GM19043 (cell line): Measurements from ENCODE around the gene PHF13.

Experiments used
- ATAC-seq: cut with Tn5 transposase; IDR thresholded peaks from one replicate; pipeline ENCODE4 v1.9.1; 2021; ENCODE audit warnings: low read depth; ENCODE audit not compliant: unreplicated experiment

Gene PHF13

GRCh38 chr1:6601049-6601922 lies 12.2 kb upstream of the PHF13 start:
- ATAC-seq, result no peak

DNA sequence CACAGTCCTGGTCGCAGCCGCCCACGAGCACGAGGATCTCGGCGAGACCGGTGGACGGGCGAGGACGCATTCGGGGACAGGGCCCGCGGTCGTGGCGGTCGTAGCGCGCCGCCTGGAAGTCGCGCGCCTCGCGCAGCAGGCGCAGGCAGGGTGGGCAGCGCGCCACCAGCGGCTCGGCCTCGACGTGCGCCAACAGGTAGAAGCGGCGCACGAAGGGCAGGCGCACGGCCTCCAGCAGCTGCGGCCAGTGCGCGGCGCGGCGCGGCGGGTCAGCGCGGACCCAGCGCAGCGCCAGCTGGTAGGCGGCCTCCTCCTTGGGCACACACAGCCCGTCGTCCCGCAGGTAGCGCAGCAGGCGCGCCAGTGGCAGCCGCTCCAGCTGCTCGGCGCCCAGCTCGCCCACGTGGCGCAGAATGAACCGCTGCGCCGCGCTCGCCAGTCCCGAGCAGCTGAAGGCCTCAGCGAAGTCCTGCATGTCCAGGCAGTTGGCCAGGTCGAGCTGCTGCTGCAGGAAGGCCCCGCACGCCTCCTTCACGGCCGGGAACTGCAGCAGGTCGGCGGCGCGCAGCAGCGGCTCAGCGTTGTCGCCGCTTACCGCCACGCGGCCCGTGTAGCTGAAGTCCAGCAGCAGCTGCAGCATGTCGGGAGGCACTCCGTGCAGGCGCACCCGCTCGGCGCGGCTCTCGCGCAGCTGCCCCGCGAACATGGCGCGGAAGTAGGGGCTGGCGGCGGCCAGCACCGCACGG lies 11.4 kb upstream of the PHF13 start:
- peak; percentile 27 for ATAC-seq

- ATAC-seq, result peak; percentile 42
Measured at GRCh38 chr1:6602669-6603237, 10.8 kb upstream of the PHF13 start, which contains the start of gene KLHL21. Gene KLHL21 (minus strand): TSS chr1:6602869. CDS start chr1:6602817, 52 bp downstream.

DNA sequence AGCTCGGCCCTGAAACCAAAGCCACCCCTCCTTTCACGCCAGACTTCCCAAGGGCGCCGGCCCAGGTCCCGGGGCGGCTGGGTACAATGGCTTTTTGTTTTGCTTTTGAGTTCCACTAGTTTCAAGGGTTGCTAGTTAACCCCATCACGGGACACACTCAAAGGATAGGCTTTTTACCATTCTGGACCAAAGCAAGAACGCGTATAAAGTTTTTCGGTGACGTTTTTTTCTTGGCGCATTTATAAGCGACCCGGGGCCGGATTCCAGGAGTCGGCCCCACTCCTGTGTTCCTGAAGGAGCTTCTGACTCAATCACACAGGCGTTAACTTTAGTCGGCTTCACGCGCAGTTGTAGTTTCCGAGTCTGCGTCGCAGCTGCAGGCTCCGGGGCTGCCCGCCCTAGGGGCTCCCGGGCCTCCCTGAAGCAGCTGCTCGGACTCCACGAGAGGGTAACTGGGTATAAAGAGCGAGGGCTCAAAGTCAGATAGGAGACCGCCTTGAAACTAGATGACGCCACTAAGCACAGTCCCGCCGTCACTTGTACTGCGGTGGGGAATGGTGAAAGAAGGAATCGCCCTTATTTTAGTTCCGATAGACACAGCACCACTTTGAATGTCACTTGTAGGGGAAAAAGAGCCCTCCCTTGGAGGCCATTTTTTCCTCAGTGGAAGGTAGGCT lies 10.2 kb upstream of the PHF13 start:
- peak; percentile 28 for ATAC-seq

DNA sequence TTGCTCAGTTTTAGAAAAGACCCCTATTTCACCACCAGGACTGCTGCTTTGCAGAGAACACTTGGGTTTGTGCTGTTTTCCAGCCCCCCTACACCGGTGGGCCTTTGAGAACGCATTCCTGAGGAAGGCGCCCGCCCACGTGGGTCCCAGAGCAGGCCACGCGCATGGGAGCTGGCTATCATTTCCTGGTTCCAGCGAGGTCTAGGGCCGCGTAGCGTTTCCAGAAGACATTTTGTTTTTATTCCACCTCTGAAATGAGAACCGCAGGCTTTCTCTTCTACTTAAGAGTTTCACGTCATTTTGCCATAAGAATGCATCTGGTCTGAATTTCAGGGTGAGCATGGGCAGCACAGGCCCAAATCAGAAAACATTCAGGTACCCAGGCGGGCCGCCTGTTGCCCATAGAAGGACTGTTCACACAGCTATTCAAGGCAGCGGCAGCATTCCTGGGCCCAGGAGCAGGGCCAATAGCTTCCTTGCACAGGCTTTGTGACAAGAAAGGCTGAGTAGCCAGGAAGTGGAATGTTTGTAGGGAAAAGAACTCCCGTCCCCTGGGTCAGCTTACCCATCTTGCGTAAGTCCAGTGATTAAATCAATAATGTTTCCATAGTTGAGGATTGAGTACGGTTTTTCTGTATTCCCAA lies 9.5 kb upstream of the PHF13 start:
- no peak for ATAC-seq

- ATAC-seq, result peak; percentile 19
Measured at GRCh38 chr1:6612641-6613360, 730 bp upstream of the PHF13 start.

- ATAC-seq, result no peak
Measured at GRCh38 chr1:6614019-6614928, 743 bp downstream of the PHF13 start.

GRCh38 chr1:6614929-6615785 lies 1.6 kb downstream of the PHF13 start:
- ATAC-seq, result no peak

DNA sequence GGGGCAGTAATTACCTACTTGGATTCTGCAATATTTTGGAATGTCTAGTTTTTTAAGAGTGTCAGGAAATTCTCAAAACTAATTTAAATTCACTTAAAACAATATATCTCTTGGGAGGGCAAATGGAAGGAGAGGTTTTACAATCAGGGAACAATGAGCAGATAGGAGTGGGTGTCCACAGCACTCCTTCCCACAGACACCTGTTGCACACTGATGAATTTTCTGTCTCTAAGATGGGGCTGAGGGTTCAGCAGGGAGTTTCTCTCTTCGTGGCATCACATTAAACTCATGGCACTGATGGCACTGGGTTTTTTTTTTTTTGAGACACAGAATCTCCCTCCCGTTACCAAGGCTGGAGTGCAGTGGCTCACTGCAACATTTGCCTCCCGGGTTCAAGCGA lies 5.5 kb downstream of the PHF13 start:
- ATAC-seq, result no peak

GRCh38 chr1:6621429-6622391 lies 8.2 kb downstream of the PHF13 start:
- no peak for ATAC-seq

DNA sequence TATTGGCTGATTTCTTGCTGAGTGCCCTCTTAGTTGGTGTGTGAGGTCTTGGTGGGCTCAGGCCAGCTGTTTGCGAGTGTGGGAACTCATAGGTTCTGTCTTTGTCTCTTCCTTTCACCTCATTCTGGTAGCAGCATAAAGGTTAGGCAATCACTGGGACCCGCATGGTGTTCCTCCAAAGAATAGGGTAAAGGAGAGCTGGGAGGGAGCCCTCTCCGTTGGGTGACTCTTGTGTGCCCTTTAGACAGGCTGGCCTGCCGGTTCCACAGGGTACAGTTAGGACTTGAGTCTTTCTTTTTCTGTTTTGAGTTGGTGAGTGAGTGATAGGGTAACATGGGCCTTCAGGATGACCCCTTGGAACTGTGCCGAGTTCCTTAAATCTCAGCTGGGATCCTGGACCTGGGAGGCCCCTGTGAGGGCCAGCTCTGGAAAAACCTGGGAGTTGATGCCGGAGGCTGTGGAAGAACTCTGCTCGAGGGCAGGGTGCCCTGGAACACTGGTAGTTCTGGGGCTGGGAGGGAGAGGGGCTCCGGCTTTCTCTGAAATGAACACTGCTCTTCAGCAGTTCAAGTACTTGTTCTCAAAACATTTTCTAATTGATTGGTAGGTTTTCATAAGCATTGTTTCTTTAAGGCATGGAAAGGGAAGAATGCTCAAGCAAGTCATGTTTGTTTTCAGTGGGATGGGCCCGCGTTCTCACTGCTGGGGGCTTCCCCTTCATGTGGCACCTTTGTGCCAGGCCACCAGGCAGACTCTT lies 9.0 kb downstream of the PHF13 start:
- ATAC-seq, result no peak

DNA sequence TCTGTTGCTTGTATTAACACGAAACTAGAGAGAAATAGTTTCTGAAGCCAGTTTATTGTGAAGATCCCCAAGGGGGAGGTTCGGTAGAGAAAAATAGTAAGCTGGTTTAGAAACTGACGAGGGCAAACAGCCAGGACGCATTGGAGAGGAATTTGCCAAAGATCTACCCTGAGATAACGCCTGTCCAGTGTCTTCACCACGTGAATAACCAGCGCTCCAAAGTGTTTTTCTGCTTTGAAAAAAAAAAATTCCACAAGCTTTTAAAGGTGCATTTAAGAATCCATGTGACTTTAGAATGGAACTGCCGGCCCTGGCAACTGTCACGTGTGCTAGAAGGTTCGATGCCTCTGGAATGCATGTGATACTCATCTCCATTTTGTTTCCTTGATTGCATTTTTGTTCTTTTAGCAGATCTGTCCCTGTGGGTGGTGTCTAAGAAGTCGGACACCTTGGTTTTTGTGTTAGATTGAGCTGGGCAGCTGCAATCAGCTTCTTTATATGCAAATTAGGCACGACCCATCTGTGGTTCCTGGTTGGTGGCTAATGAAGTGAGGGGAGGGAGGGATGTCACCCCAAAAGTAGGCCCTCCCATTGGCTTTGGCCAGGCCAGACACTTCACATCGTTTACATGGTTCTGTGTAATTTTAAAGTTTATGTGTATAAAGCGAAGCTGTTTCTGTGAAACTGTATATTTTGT lies 9.9 kb downstream of the PHF13 start:
- ATAC-seq, result no peak

- peak; percentile 86 for ATAC-seq
Measured at GRCh38 chr1:6624710-6625583, 11.4 kb downstream of the PHF13 start, which contains the start of gene THAP3. Gene THAP3 (plus strand): TSS chr1:6624868. CDS start chr1:6625219, 351 bp downstream.

GRCh38 chr1:6625584-6626149 lies 12.1 kb downstream of the PHF13 start:
- peak; percentile 19 for ATAC-seq
